Measurements from ENCODE around the gene ZBTB20. TPM values are rescaled to one million over a fixed set of nuclear protein-coding genes. Genes with fewer than 3 reads are reported as not detected.

Gene ZBTB20
- total RNA-seq, 1 experiment from 2014 or later, result 3.7 TPM

- H3F3A ChIP-seq (ENCODE audit: low read length, unreplicated experiment), result no peaks in the 10 kb centered on the region
- no peaks in the 10 kb centered on the region for H4K20me1 ChIP-seq (ENCODE audit: low read length)
- no peaks in the 10 kb centered on the region for H3K79me2 ChIP-seq (ENCODE audit: low read length)
- H2AFZ ChIP-seq (ENCODE audit: low read length), result no peak overlapping the region
- DNase-seq (no peak), ATAC-seq (no peak)
- no peak overlapping the region for H3K4me2 ChIP-seq (ENCODE audit: low read length)
- H3K9ac ChIP-seq (ENCODE audit: low read length), result no peak overlapping the region
- H3K9me3 ChIP-seq (ENCODE audit: low read length), result no peaks in the 10 kb centered on the region
- TF ChIP-seq CTCF (conservative IDR thresholded peaks at IDR 0.05; ENCODE audit: low read depth, low read length) (no peak), EZH2phosphoT487 (IDR thresholded peaks at IDR 0.05; ENCODE audit: borderline replicate concordance, low read length) (no peak), EZH2 (IDR thresholded peaks at IDR 0.05; ENCODE audit: low read length, unreplicated experiment) (no peak)
- H3K27ac ChIP-seq (ENCODE audit: low read length), result no peak overlapping the region
- POLR2A ChIA-PET (ENCODE audit: unreplicated experiment), result no interaction called here
- H3K4me1 ChIP-seq (ENCODE audit: insufficient read depth, low read length), result 0 out of 2 replicates have a peak, but pooled peaks cover 4% of the 10 kb centered on the region
- no TSS peak for BruUV-seq (replicated peaks)
- H3K4me3 ChIP-seq (ENCODE audit: low read length), result no peak overlapping the region
- intact Hi-C loops (cut with micrococcal nuclease), result no loop called here
- CTCF ChIA-PET, result no interaction called here
- H3K9me2 ChIP-seq (replicated peaks; ENCODE audit: low read length), result no peaks in the 10 kb centered on the region
- no peaks in the 10 kb centered on the region for H3K36me3 ChIP-seq (ENCODE audit: low read depth, low read length)
- H3K27me3 ChIP-seq (ENCODE audit: low read length), result no peaks in the 10 kb centered on the region
These were observed 527.3 kb downstream of the ZBTB20 start for GRCh38 chr3:114619771-114620170.

GRCh38 chr3:114615523-114616085 is 531.5 kb downstream of the ZBTB20 start:
- H3K9ac ChIP-seq (ENCODE audit: low read length), result no peak overlapping the region
- H2AFZ ChIP-seq (ENCODE audit: low read length), result no peak overlapping the region
- ATAC-seq (no peak), DNase-seq (no peak)
- H3K4me2 ChIP-seq (ENCODE audit: low read length), result no peak overlapping the region
- intact Hi-C loops (cut with micrococcal nuclease), result no loop called here
- H4K20me1 ChIP-seq (ENCODE audit: low read length), result no peaks in the 10 kb centered on the region
- no peaks in the 10 kb centered on the region for H3K9me3 ChIP-seq (ENCODE audit: low read length)
- H3K27ac ChIP-seq (ENCODE audit: low read length), result no peak overlapping the region
- H3F3A ChIP-seq (ENCODE audit: low read length, unreplicated experiment), result no peaks in the 10 kb centered on the region
- H3K4me3 ChIP-seq (ENCODE audit: low read length), result no peak overlapping the region
- no TSS peak for BruUV-seq (replicated peaks)
- CTCF ChIA-PET, result no interaction called here
- H3K79me2 ChIP-seq (ENCODE audit: low read length), result no peaks in the 10 kb centered on the region
- no peaks in the 10 kb centered on the region for H3K4me1 ChIP-seq (ENCODE audit: insufficient read depth, low read length)
- no peaks in the 10 kb centered on the region for H3K27me3 ChIP-seq (ENCODE audit: low read length)
- no peaks in the 10 kb centered on the region for H3K36me3 ChIP-seq (ENCODE audit: low read depth, low read length)
- no peak for TF ChIP-seq EZH2phosphoT487 (IDR thresholded peaks at IDR 0.05; ENCODE audit: borderline replicate concordance, low read length)
- TF ChIP-seq EZH2 (IDR thresholded peaks at IDR 0.05; ENCODE audit: low read length, unreplicated experiment), result no peak
- TF ChIP-seq CTCF (conservative IDR thresholded peaks at IDR 0.05; ENCODE audit: low read depth, low read length), result no peak
- no peaks in the 10 kb centered on the region for H3K9me2 ChIP-seq (replicated peaks; ENCODE audit: low read length)
- POLR2A ChIA-PET (ENCODE audit: unreplicated experiment), result no interaction called here

- intact Hi-C loops (cut with micrococcal nuclease), result no loop called here
- TF ChIP-seq EZH2phosphoT487 (IDR thresholded peaks at IDR 0.05; ENCODE audit: borderline replicate concordance, low read length), result no peak
- no peak for TF ChIP-seq EZH2 (IDR thresholded peaks at IDR 0.05; ENCODE audit: low read length, unreplicated experiment)
- TF ChIP-seq CTCF (conservative IDR thresholded peaks at IDR 0.05; ENCODE audit: low read depth, low read length), result no peak
- no peak overlapping the region for H3K9ac ChIP-seq (ENCODE audit: low read length)
- BruUV-seq (replicated peaks), result no TSS peak
- H3K27me3 ChIP-seq (ENCODE audit: low read length), result no peaks in the 10 kb centered on the region
- no peak overlapping the region for H3K27ac ChIP-seq (ENCODE audit: low read length)
- H3K4me1 ChIP-seq (ENCODE audit: insufficient read depth, low read length), result no peaks in the 10 kb centered on the region
- H3K79me2 ChIP-seq (ENCODE audit: low read length), result no peaks in the 10 kb centered on the region
- H3F3A ChIP-seq (ENCODE audit: low read length, unreplicated experiment), result no peaks in the 10 kb centered on the region
- POLR2A ChIA-PET (ENCODE audit: unreplicated experiment), result no interaction called here
- no peaks in the 10 kb centered on the region for H3K36me3 ChIP-seq (ENCODE audit: low read depth, low read length)
- DNase-seq (no peak), ATAC-seq (no peak)
- H3K9me2 ChIP-seq (replicated peaks; ENCODE audit: low read length), result no peaks in the 10 kb centered on the region
- no peaks in the 10 kb centered on the region for H3K9me3 ChIP-seq (ENCODE audit: low read length)
- H4K20me1 ChIP-seq (ENCODE audit: low read length), result no peaks in the 10 kb centered on the region
- no peak overlapping the region for H2AFZ ChIP-seq (ENCODE audit: low read length)
- no peak overlapping the region for H3K4me2 ChIP-seq (ENCODE audit: low read length)
- CTCF ChIA-PET, result no interaction called here
- no peak overlapping the region for H3K4me3 ChIP-seq (ENCODE audit: low read length)
These were observed 537.0 kb downstream of the ZBTB20 start for GRCh38 chr3:114609973-114610630.

Measured in PC-3 (cell line).